Panc1 (cell line): ENCODE data around the gene ZNFX1. TPM values are rescaled to one million over a fixed set of nuclear protein-coding genes. Genes with fewer than 3 reads are reported as not detected.

Experiments used
- ATAC-seq: fragments of 200-7000 bp; cut with Tn5 transposase; 2 replicates; pipeline ENCODE4 v1.9.1; 2020; ENCODE audit warnings: mild to moderate bottlenecking, moderate library complexity
- BruUV-seq: library from RNA; stranded (reverse); fragments of 400-500 nt; replicated peaks from 2 replicates; lab custom pipeline; 2021; lab: Mats Ljungman, UMichigan
- CTCF ChIA-PET: fragments of 300-600 bp; sonication (Branson Sonifier 250); formaldehyde crosslinking; loops from one replicate; lab custom pipeline; 2022; ENCODE audit warnings: antibody characterized with exemption; lab: Charles Lee
- POLR2A ChIA-PET: fragments of 300-600 bp; sonication (Branson Sonifier 250); formaldehyde crosslinking; loops from one replicate; lab custom pipeline; 2022; ENCODE audit warnings: antibody characterized with exemption; lab: Charles Lee
- DNase-seq: peaks from one replicate; pipeline ENCODE4 v3.0.0-alpha.2; 2010; ENCODE audit warnings: low read depth, low spot score
- H3K27ac ChIP-seq: 2 replicates; pipeline ENCODE4 v1.5.1; 2011; ENCODE audit warnings: mild to moderate bottlenecking, low read length, inconsistent platforms
- H3K27me3 ChIP-seq: fragments of 200-500 bp; sonication (Bioruptor generic); 2 replicates; pipeline ENCODE4 v1.6.0; 2014; ENCODE audit warnings: low read length, inconsistent platforms; ENCODE audit not compliant: control insufficient read depth, insufficient read depth
- H3K36me3 ChIP-seq: fragments of 200-500 bp; sonication (Bioruptor generic); 2 replicates; pipeline ENCODE4 v1.5.1; 2014; ENCODE audit warnings: inconsistent platforms, mild to moderate bottlenecking, low read length, moderate library complexity; ENCODE audit not compliant: control insufficient read depth, insufficient read depth
- H3K4me1 ChIP-seq: 2 replicates; pipeline ENCODE4 v1.5.1; 2011; ENCODE audit warnings: inconsistent platforms, mild to moderate bottlenecking, low read length, moderate library complexity; ENCODE audit not compliant: control insufficient read depth, insufficient read depth
- H3K4me3 ChIP-seq, 2 experiments: 2 replicates each; pipeline ENCODE4 v1.5.1; 2011 to 2012; ENCODE audit warnings: low read depth in 2 of 2, low read length in 2 of 2, mild to moderate bottlenecking in 2 of 2, inconsistent platforms in 1 of 2, moderate library complexity in 1 of 2
- H3K9me3 ChIP-seq: fragments of 200-500 bp; sonication (Bioruptor generic); 2 replicates; pipeline ENCODE4 v1.5.1; 2014; ENCODE audit warnings: low read depth, mild to moderate bottlenecking, inconsistent platforms, low read length, moderate library complexity; ENCODE audit not compliant: control insufficient read depth, insufficient read depth
- POLR2AphosphoS5 ChIP-seq: IDR thresholded peaks from 2 replicates; pipeline ENCODE4 v1.6.1; 2012; ENCODE audit warnings: mild to moderate bottlenecking, low read depth, low read length, moderate library complexity
- REST ChIP-seq, 2 experiments: IDR thresholded peaks; 2 replicates each; pipeline ENCODE4 v1.6.1; 2011 to 2012; ENCODE audit warnings: low read depth in 2 of 2, control low read depth in 1 of 2, low read length in 1 of 2, mild to moderate bottlenecking in 1 of 2, moderate library complexity in 1 of 2; ENCODE audit not compliant: insufficient read depth in 1 of 2
- SIN3A ChIP-seq: IDR thresholded peaks from 2 replicates; pipeline ENCODE4 v1.6.1; 2012; ENCODE audit warnings: low read depth, mild to moderate bottlenecking, low read length, moderate library complexity, borderline replicate concordance; ENCODE audit not compliant: insufficient read depth
- TCF7L2 ChIP-seq: IDR thresholded peaks from 2 replicates; pipeline ENCODE4 v1.6.1; 2011; ENCODE audit warnings: mild to moderate bottlenecking, low read depth, low read length, inconsistent platforms
- in situ Hi-C: cut with HindIII; loops from 2 replicates; pipeline ENCODE4 v1.10.0; 2016; ENCODE audit warnings: low sequenced_read_pairs, low pct_unique_long_range_greater_than_20kb
- intact Hi-C: fragments of 100-400 bp; cut with micrococcal nuclease; formaldehyde crosslinking; loops from one replicate; pipeline ENCODE4 v1.10.0; 2022; ENCODE audit not compliant: unreplicated experiment
- total RNA-seq: library from RNA; stranded (reverse); gene quantifications from one replicate; pipeline ENCODE4 v1.2.1, GENCODE V29; 2021; ENCODE audit not compliant: unreplicated experiment
- TF ChIP-seq, protein P1 (sequence below): fragments of 450-650 bp; IDR thresholded peaks from 2 replicates; pipeline ENCODE4 v1.5.1; 2017; ENCODE audit warnings: mild to moderate bottlenecking

The ZNFX1 gene
- total RNA-seq, 1 experiment from 2014 or later, result 39.4 TPM

DNA sequence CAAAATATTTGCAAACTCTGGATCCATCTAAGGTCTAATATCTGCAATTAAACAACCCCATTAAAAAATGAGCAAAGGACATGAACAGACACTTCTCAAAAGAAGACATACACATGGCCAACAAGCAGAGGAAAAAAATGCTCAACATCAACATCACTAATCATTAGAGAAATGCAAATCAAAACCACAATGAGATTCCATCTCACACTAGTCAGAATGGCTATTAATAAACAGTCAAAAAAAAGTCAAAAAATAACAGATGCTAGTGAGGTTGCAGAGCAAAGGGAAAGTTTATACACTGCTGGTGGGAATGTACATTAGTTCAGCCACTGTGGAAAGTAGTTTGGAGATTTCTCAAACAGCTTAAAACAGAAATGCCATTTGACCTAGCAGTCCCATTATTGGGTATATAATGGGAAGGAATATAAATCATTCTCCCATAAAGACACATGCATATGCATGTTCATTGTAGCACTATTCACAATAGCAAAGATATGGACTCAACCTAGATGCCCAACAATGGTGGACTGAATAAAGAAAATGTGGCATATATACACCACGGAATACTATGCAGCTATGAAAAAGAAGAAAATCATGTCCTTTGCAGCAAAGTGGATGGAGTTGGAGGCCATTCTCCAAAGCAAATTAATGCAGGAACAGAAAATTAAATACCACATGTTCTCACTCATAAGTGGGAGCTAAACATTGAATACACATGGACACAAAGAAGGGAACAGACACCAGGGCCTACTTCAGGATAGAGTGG, 9.1 kb downstream of the ZNFX1 start:
- ChIA-PET CTCF (interaction anchor here (0.6 kb wide), 1 partner anchor 114 kb away, joined by 3 read pairs; no protein-coding TSS in a partner anchor), POLR2A (no interaction called here)
- Histone ChIP-seq H3K4me1 (no peaks in the 10 kb centered on the region; the same call in 1 of the 2 replicates), H3K4me3 (peak overlapping the region in 1 of 2 experiments; percentile 5; a peak in 1 of 4 replicates), H3K27ac (no peak overlapping the region), H3K9me3 (no peaks in the 10 kb centered on the region), H3K36me3 (peaks cover 21% of the 10 kb centered on the region), H3K27me3 (no peaks in the 10 kb centered on the region)
- no peak for ATAC-seq
- intact Hi-C loops (no loop called here), in situ Hi-C loops (no loop called here)
- no peak for DNase-seq
- TF ChIP-seq REST (IDR thresholded peaks at IDR 0.05; ENCODE audit: insufficient read depth in 1 of 2, low read depth in 2 of 2, low read length in 1 of 2), result no peak
- TF ChIP-seq, protein P1, sequence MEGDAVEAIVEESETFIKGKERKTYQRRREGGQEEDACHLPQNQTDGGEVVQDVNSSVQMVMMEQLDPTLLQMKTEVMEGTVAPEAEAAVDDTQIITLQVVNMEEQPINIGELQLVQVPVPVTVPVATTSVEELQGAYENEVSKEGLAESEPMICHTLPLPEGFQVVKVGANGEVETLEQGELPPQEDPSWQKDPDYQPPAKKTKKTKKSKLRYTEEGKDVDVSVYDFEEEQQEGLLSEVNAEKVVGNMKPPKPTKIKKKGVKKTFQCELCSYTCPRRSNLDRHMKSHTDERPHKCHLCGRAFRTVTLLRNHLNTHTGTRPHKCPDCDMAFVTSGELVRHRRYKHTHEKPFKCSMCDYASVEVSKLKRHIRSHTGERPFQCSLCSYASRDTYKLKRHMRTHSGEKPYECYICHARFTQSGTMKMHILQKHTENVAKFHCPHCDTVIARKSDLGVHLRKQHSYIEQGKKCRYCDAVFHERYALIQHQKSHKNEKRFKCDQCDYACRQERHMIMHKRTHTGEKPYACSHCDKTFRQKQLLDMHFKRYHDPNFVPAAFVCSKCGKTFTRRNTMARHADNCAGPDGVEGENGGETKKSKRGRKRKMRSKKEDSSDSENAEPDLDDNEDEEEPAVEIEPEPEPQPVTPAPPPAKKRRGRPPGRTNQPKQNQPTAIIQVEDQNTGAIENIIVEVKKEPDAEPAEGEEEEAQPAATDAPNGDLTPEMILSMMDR, result no peak
- BruUV-seq, result no TSS peak

GRCh38 chr20:49267327-49267726, 10.5 kb downstream of the ZNFX1 start:
- Histone ChIP-seq H3K9me3 (no peaks in the 10 kb centered on the region), H3K27ac (no peak overlapping the region), H3K4me1 (no peaks in the 10 kb centered on the region; the same call in 1 of the 2 replicates), H3K27me3 (no peaks in the 10 kb centered on the region), H3K36me3 (peaks cover 28% of the 10 kb centered on the region), H3K4me3 (no peak overlapping the region)
- DNase-seq (no peak), ATAC-seq (no peak)
- intact Hi-C loops, result no loop called here
- TF ChIP-seq, protein P1, result no peak
- no peak for TF ChIP-seq REST (IDR thresholded peaks at IDR 0.05; ENCODE audit: insufficient read depth in 1 of 2, low read depth in 2 of 2, low read length in 1 of 2)
- no peak for TF ChIP-seq SIN3A
- no peak for TF ChIP-seq POLR2AphosphoS5
- TF ChIP-seq TCF7L2, result no peak
- POLR2A ChIA-PET, result interaction anchor here (0.7 kb wide), 3 partner anchors 29 to 53 kb away, joined by 4 to 12 read pairs (median 8); no protein-coding TSS in a partner anchor
- CTCF ChIA-PET, result no interaction called here
- in situ Hi-C loops, result no loop called here
- BruUV-seq, result no TSS peak
